ENCODE data around the gene C11orf16.

- no peak for TF ChIP-seq POLR2A (IDR thresholded peaks at IDR 0.05)
- TF ChIP-seq CTCF (IDR thresholded peaks at IDR 0.05 in 4 of 5, conservative IDR thresholded peaks at IDR 0.05 in 1 of 5) = no peak
These were observed 46.4 kb downstream of the C11orf16 start for GRCh38 chr11:8886322-8886721.
